Lower lobe of right lung (tissue), 2 donors: ENCODE results near the gene SLBP. TPM values are rescaled to one million over a fixed set of nuclear protein-coding genes. Genes with fewer than 3 reads are reported as not detected.

Source experiments
- ATAC-seq, 2 donors: fragments of 200-7000 bp; cut with Tn5 transposase; one replicate each; pipeline ENCODE4 v1.9.1; 2020 to 2022; ENCODE audit warnings: mild to moderate bottlenecking in 2 of 2, moderate library complexity in 2 of 2
- DNase-seq: peaks from one replicate; pipeline ENCODE4 v3.0.0-alpha.2; 2020
- H3K27ac ChIP-seq: fragments of 200-600 bp; one replicate; pipeline ENCODE4 v1.8.0; 2022
- H3K27me3 ChIP-seq: fragments of 200-600 bp; one replicate; pipeline ENCODE4 v1.8.0; 2022; ENCODE audit warnings: low read depth
- H3K36me3 ChIP-seq: fragments of 200-600 bp; one replicate; pipeline ENCODE4 v1.8.0; 2022; ENCODE audit warnings: mild to moderate bottlenecking
- H3K4me1 ChIP-seq: fragments of 200-600 bp; one replicate; pipeline ENCODE4 v1.8.0; 2022
- H3K4me3 ChIP-seq: fragments of 200-600 bp; one replicate; pipeline ENCODE4 v1.8.0; 2022; ENCODE audit warnings: mild to moderate bottlenecking
- H3K9me3 ChIP-seq: fragments of 200-600 bp; one replicate; pipeline ENCODE4 v1.8.0; 2022
- intact Hi-C: fragments of 100-400 bp; cut with DNase I; formaldehyde crosslinking; loops from one replicate; pipeline ENCODE4 v1.11.0; 2022
- total RNA-seq: library from RNA; stranded (reverse); fragmentation: NEBNext Ultra II Directional; extraction: Animal tissue kit (Norgen Biotek cat#: 25700); gene quantifications from one replicate; pipeline ENCODE4 v1.2.1, GENCODE V29; 2021
- TF ChIP-seq, protein P1 (sequence below): fragments of 200-600 bp; IDR thresholded peaks from one replicate; pipeline ENCODE4 v1.8.0; 2022; ENCODE audit warnings: antibody characterized with exemption, mild to moderate bottlenecking
- donor health status: DM: no; HTN: yes; CAD: no; lungs with severe emphysema.

SLBP gene
- total RNA-seq, 1 donor from 2014 or later: 31.6 TPM

GRCh38 chr4:1731180-1731579 lies 19.1 kb upstream of the SLBP start:
- intact Hi-C loops: no loop called here
- DNase-seq (no peak), ATAC-seq (no peak)
- Histone ChIP-seq H3K27me3 (no peaks in the 10 kb centered on the region), H3K4me3 (no peak overlapping the region), H3K27ac (no peak overlapping the region), H3K36me3 (peaks cover 19% of the 10 kb centered on the region), H3K9me3 (no peaks in the 10 kb centered on the region), H3K4me1 (peaks cover 38% of the 10 kb centered on the region)
- TF ChIP-seq, protein P1, sequence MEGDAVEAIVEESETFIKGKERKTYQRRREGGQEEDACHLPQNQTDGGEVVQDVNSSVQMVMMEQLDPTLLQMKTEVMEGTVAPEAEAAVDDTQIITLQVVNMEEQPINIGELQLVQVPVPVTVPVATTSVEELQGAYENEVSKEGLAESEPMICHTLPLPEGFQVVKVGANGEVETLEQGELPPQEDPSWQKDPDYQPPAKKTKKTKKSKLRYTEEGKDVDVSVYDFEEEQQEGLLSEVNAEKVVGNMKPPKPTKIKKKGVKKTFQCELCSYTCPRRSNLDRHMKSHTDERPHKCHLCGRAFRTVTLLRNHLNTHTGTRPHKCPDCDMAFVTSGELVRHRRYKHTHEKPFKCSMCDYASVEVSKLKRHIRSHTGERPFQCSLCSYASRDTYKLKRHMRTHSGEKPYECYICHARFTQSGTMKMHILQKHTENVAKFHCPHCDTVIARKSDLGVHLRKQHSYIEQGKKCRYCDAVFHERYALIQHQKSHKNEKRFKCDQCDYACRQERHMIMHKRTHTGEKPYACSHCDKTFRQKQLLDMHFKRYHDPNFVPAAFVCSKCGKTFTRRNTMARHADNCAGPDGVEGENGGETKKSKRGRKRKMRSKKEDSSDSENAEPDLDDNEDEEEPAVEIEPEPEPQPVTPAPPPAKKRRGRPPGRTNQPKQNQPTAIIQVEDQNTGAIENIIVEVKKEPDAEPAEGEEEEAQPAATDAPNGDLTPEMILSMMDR: no peak

GRCh38 chr4:1730532-1731135 lies 18.5 kb upstream of the SLBP start:
- no peak for ATAC-seq
- Histone ChIP-seq H3K4me1 (peaks cover 44% of the 10 kb centered on the region), H3K9me3 (no peaks in the 10 kb centered on the region), H3K27me3 (no peaks in the 10 kb centered on the region), H3K27ac (no peak overlapping the region), H3K36me3 (peaks cover 16% of the 10 kb centered on the region), H3K4me3 (no peak overlapping the region)
- DNase-seq: no peak
- TF ChIP-seq, protein P1: no peak
- intact Hi-C loops: no loop called here

DNA sequence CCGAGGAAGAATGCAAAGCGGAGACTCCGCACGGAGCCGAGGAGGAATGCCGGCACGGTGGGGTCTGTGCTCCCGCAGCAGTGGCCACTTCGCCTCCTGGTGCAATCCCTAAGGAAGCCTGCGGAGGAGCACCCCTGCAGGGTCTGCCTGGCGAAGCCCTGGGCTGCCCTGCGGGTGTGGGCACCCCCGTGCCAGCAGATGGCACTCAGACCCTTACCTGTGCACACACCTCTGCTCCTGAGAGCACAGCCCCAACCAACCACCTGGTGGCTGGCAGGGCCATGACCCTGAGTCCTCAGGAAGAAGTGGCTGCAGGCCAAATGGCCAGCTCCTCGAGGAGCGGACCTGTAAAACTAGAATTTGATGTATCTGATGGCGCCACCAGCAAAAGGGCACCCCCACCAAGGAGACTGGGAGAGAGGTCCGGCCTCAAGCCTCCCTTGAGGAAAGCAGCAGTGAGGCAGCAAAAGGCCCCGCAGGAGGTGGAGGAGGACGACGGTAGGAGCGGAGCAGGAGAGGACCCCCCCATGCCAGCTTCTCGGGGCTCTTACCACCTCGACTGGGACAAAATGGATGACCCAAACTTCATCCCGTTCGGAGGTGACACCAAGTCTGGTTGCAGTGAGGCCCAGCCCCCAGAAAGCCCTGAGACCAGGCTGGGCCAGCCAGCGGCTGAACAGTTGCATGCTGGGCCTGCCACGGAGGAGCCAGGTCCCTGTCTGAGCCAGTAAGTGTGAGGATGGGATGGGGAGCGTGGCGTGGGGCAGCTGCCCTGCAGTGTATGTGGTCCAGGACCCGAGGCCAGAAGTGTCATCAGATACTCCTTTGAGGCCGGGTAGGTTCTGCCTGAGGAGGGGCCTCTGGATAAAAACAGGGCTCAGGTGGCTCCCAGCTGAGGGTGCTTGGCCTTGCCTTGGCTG lies 16.2 kb upstream of the SLBP start:
- intact Hi-C loops: loop anchor here (5.0 kb wide), 1 partner anchor 36 kb away; no protein-coding TSS in a partner anchor
- TF ChIP-seq, protein P1: no peak
- no peaks in the 10 kb centered on the region for H3K9me3 ChIP-seq
- H3K4me3 ChIP-seq: peak overlapping the region; percentile 44
- H3K27ac ChIP-seq: peak overlapping the region; percentile 78
- ATAC-seq (peak in 1 of 2 donors; percentile 13), DNase-seq (peak; percentile 47)
- peaks cover 7% of the 10 kb centered on the region for H3K36me3 ChIP-seq
- peaks cover 47% of the 10 kb centered on the region for H3K4me1 ChIP-seq
- H3K27me3 ChIP-seq: no peaks in the 10 kb centered on the region

DNA sequence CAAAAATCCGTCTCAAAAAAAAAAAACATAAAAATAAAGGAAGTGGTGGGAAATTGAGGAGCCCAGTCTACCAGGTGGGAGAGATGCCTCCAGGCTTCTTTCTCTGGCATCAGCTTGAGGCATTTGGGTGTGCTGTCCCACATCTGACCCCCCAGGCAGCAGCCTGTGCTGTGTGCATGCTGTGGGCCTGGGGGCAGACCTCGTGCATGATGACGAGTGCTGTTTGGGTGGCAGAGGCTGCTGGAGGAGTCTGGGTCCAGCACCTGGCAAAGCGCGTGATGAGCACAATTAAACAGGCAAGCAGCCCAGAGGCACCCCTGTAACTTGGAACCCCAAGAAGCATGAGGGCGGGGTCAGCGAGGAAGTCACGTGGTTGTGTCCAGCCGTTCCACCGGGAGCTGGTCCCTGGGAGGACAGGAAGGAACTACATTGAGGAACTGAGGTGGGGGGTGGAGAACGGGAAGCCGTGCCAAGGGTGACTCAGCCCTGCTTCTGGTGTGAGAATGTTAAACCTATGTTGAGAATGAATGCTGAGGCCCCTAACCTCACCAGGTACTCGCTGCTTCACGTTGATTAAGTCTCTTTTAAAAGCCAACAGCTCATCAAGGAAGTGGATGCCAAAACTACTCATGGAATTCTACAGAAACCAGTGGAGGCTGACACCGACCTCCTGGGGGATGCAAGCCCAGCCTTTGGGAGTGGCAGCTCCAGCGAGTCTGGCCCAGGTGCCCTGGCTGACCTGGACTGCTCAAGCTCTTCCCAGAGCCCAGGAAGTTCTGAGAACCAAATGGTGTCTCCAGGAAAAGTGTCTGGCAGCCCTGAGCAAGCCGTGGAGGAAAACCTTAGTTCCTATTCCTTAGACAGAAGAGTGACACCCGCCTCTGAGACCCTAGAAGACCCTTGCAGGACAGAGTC lies 15.3 kb upstream of the SLBP start:
- H3K27me3 ChIP-seq: no peaks in the 10 kb centered on the region
- intact Hi-C loops: loop anchor here (5.0 kb wide), 1 partner anchor 35 kb away; no protein-coding TSS in a partner anchor
- H3K4me3 ChIP-seq: peak overlapping the region; percentile 44
- H3K4me1 ChIP-seq: peaks cover 53% of the 10 kb centered on the region
- H3K36me3 ChIP-seq: peaks cover 7% of the 10 kb centered on the region
- H3K27ac ChIP-seq: peak overlapping the region; percentile 78
- TF ChIP-seq, protein P1: no peak
- peak; percentile 82 for DNase-seq
- H3K9me3 ChIP-seq: no peaks in the 10 kb centered on the region
- ATAC-seq: peak; percentile 64 to 72
